Neural progenitor cell (in vitro differentiated cells): ENCODE data around the gene OSBPL1A. TPM values are rescaled to one million over a fixed set of nuclear protein-coding genes. Genes with fewer than 3 reads are reported as not detected.
A peak's percentile ranks its signal among the peaks of the same experiment; 100 is the strongest.

ENCODE experiments used
- DNase-seq: peaks from one replicate; pipeline ENCODE4 v3.0.0-alpha.2; 2016; ENCODE audit warnings: low spot score
- H2AFZ ChIP-seq: fragments of 200-600 bp; sonication (generic); replicated peaks from 2 replicates; pipeline ENCODE4 v1.6.1; 2016; ENCODE audit warnings: antibody characterized with exemption
- H3F3A ChIP-seq: fragments of 200-600 bp; sonication (generic); 2 replicates; pipeline ENCODE4 v1.6.1; 2016; ENCODE audit warnings: antibody characterized with exemption, low read depth
- H3K27ac ChIP-seq: fragments of 200-600 bp; sonication (generic); 2 replicates; pipeline ENCODE4 v1.5.1; 2016; ENCODE audit warnings: mild to moderate bottlenecking
- H3K27me3 ChIP-seq: fragments of 200-600 bp; sonication (generic); 2 replicates; pipeline ENCODE4 v1.6.1; 2016; ENCODE audit warnings: mild to moderate bottlenecking, moderate library complexity
- H3K36me3 ChIP-seq: fragments of 200-600 bp; sonication (generic); 2 replicates; pipeline ENCODE4 v1.5.1; 2016
- H3K4me1 ChIP-seq: fragments of 200-600 bp; sonication (generic); 2 replicates; pipeline ENCODE4 v1.6.1; 2016; ENCODE audit warnings: mixed run types
- H3K4me2 ChIP-seq: fragments of 200-600 bp; sonication (generic); 2 replicates; pipeline ENCODE4 v1.6.1; 2016
- H3K4me3 ChIP-seq: fragments of 200-600 bp; sonication (generic); 2 replicates; pipeline ENCODE4 v1.5.1; 2016
- H3K79me2 ChIP-seq: fragments of 200-600 bp; sonication (generic); 2 replicates; pipeline ENCODE4 v1.6.1; 2016; ENCODE audit warnings: low read depth
- H3K9ac ChIP-seq: fragments of 200-600 bp; sonication (generic); 2 replicates; pipeline ENCODE4 v1.6.1; 2016
- H3K9me3 ChIP-seq: fragments of 200-600 bp; sonication (generic); 2 replicates; pipeline ENCODE4 v1.5.1; 2016; ENCODE audit warnings: low read depth
- H4K20me1 ChIP-seq: fragments of 200-600 bp; sonication (generic); 2 replicates; pipeline ENCODE4 v1.6.1; 2016; ENCODE audit warnings: low read depth
- H3K27ac Mint-ChIP-seq: 3 replicates; pipeline ENCODE4 v1.8.0; 2021; ENCODE audit warnings: mixed read lengths
- H3K27me3 Mint-ChIP-seq: 2 replicates; pipeline ENCODE4 v1.8.0; 2022; ENCODE audit warnings: low read depth, mild to moderate bottlenecking, inconsistent platforms, moderate library complexity, mixed read lengths; ENCODE audit not compliant: insufficient read depth
- H3K36me3 Mint-ChIP-seq: 3 replicates; pipeline ENCODE4 v1.8.0; 2021; ENCODE audit warnings: mixed read lengths
- H3K4me1 Mint-ChIP-seq: 3 replicates; pipeline ENCODE4 v1.8.0; 2021; ENCODE audit warnings: mixed read lengths
- H3K4me3 Mint-ChIP-seq: 3 replicates; pipeline ENCODE4 v1.8.0; 2021; ENCODE audit warnings: mild to moderate bottlenecking, moderate library complexity, mixed read lengths
- H3K9me3 Mint-ChIP-seq: 3 replicates; pipeline ENCODE4 v1.8.0; 2020; ENCODE audit warnings: mixed read lengths
- CTCF ChIP-seq: fragments of 200-600 bp; sonication (generic); IDR thresholded peaks from 2 replicates; pipeline ENCODE4 v1.5.1; 2017; ENCODE audit warnings: antibody characterized with exemption, mild to moderate bottlenecking
- EZH2 ChIP-seq: fragments of 200-600 bp; sonication (generic); IDR thresholded peaks from 2 replicates; pipeline ENCODE4 v1.6.1; 2017; ENCODE audit warnings: antibody characterized with exemption, mild to moderate bottlenecking, moderate library complexity
- EZH2phosphoT487 ChIP-seq: fragments of 200-600 bp; sonication (generic); IDR thresholded peaks from 2 replicates; pipeline ENCODE4 v1.6.1; 2017; ENCODE audit warnings: antibody characterized with exemption
- total RNA-seq: library from RNA; depleted of rRNA; stranded (reverse); fragments of >200 nt; gene quantifications from 2 replicates; pipeline ENCODE4 v1.2.3, GENCODE V29; 2015; ENCODE audit warnings: low replicate concordance

Gene OSBPL1A
- total RNA-seq, 1 donor from 2014 or later, result 75.0 TPM

DNA sequence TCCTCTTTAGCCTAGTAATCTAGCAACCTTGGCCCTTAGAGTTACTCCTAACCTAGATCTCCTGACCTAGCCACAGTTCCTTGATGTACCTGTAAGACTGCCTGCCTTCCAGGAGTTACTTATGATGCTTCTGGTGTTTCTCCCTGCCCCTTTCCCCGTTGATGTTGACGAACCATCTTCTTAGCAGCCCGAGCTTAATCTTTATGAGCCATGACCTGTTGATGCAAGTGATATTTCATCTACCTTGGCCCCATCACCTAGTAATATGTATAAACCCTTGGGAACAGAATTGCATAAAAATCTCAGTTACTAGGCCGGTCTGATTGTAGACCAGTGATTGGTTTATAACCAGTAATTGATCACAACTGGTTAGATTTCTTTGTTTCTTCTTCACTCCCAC is 31.6 kb upstream of the OSBPL1A start:
- Histone ChIP-seq H3K4me3 (no peak overlapping the region), H3K4me1 (peaks cover 10% of the 10 kb centered on the region), H3K27ac (no peak overlapping the region), H3K27me3 (peaks cover 9% of the 10 kb centered on the region), H2AFZ (no peak overlapping the region), H3K4me2 (no peak overlapping the region), H4K20me1 (no peaks in the 10 kb centered on the region), H3F3A (peaks cover 13% of the 10 kb centered on the region), H3K9ac (no peak overlapping the region), H3K9me3 (no peaks in the 10 kb centered on the region), H3K36me3 (peaks cover 17% of the 10 kb centered on the region), H3K79me2 (peaks cover 30% of the 10 kb centered on the region)
- Mint-ChIP-seq H3K27ac (no peak overlapping the region), H3K36me3 (peaks cover 20% of the 10 kb centered on the region), H3K9me3 (no peaks in the 10 kb centered on the region), H3K27me3 (peaks cover 2% of the 10 kb centered on the region), H3K4me1 (peaks cover 24% of the 10 kb centered on the region), H3K4me3 (peak overlapping the region; percentile 6)
- DNase-seq, result no peak
- TF ChIP-seq EZH2 (no peak), CTCF (no peak), EZH2phosphoT487 (no peak)

- TF ChIP-seq CTCF, result peak; percentile 16
- no peak for TF ChIP-seq EZH2phosphoT487
- Histone ChIP-seq H3K9ac (no peak overlapping the region), H3K36me3 (peaks cover 17% of the 10 kb centered on the region), H2AFZ (no peak overlapping the region), H3K27ac (no peak overlapping the region), H3F3A (peaks cover 13% of the 10 kb centered on the region), H4K20me1 (no peaks in the 10 kb centered on the region), H3K4me1 (peaks cover 10% of the 10 kb centered on the region), H3K9me3 (no peaks in the 10 kb centered on the region), H3K79me2 (peaks cover 30% of the 10 kb centered on the region), H3K27me3 (peaks cover 9% of the 10 kb centered on the region), H3K4me2 (peak overlapping the region; percentile 92), H3K4me3 (peak overlapping the region; percentile 66)
- no peak overlapping the region for H3K27ac Mint-ChIP-seq
- peaks cover 20% of the 10 kb centered on the region for H3K36me3 Mint-ChIP-seq
- peaks cover 24% of the 10 kb centered on the region for H3K4me1 Mint-ChIP-seq
- H3K9me3 Mint-ChIP-seq, result no peaks in the 10 kb centered on the region
- H3K4me3 Mint-ChIP-seq, result peak overlapping the region; percentile 13
- DNase-seq, result no peak
- H3K27me3 Mint-ChIP-seq, result no peaks in the 10 kb centered on the region
Observed at GRCh38 chr18:24428709-24429108, 31.1 kb upstream of the OSBPL1A start.

GRCh38 chr18:24427484-24427883 is 29.9 kb upstream of the OSBPL1A start:
- Histone ChIP-seq H3K9ac (no peak overlapping the region), H3K27ac (no peak overlapping the region)
- H3K27me3 Mint-ChIP-seq, result no peaks in the 10 kb centered on the region

More at GRCh38 chr18:24427484-24427883, 29.9 kb upstream of the OSBPL1A start:
- TF ChIP-seq CTCF (no peak), EZH2phosphoT487 (no peak), EZH2 (no peak)
- Mint-ChIP-seq H3K4me1 (peaks cover 24% of the 10 kb centered on the region), H3K9me3 (no peaks in the 10 kb centered on the region), H3K36me3 (peaks cover 16% of the 10 kb centered on the region), H3K27ac (peak overlapping the region; percentile 92), H3K4me3 (peak overlapping the region; percentile 94)
- peak overlapping the region; percentile 42 for H2AFZ ChIP-seq
- peaks cover 30% of the 10 kb centered on the region for H3K79me2 ChIP-seq
- H3K4me1 ChIP-seq, result peaks cover 10% of the 10 kb centered on the region
- peak overlapping the region; percentile 66 for H3K4me3 ChIP-seq
- no peaks in the 10 kb centered on the region for H4K20me1 ChIP-seq
- peaks cover 13% of the 10 kb centered on the region for H3F3A ChIP-seq
- no peaks in the 10 kb centered on the region for H3K9me3 ChIP-seq
- peaks cover 13% of the 10 kb centered on the region for H3K36me3 ChIP-seq
- peak overlapping the region; percentile 92 for H3K4me2 ChIP-seq
- peaks cover 14% of the 10 kb centered on the region for H3K27me3 ChIP-seq
- DNase-seq, result peak; percentile 13
